SK-N-SH treated with all-trans-retinoic acid at 6 μM for 48 hours (cell line): ENCODE measurements around the gene PDAP1.
"Not testable (repeated sequence)": the region's sequence is repeated elsewhere in the genome, so short reads cannot be mapped to it uniquely, and the experiment has no call there.

ENCODE experiments used
- ATAC-seq: fragments of 200-7000 bp; cut with Tn5 transposase; 3 replicates; pipeline ENCODE4 v1.9.1; 2020; ENCODE audit warnings: mild to moderate bottlenecking, moderate library complexity
- BACH2 ChIP-seq: fragments of 250-450 bp; sonication (Bioruptor Pico); IDR thresholded peaks from 2 replicates; pipeline ENCODE4 v1.9.0; 2021; ENCODE audit warnings: mild to moderate bottlenecking, borderline replicate concordance
- CSDC2 ChIP-seq: fragments of 250-450 bp; sonication (Bioruptor Pico); IDR thresholded peaks from 2 replicates; pipeline ENCODE4 v1.5.0; 2020; ENCODE audit warnings: mild to moderate bottlenecking, moderate library complexity
- ESRRG ChIP-seq: fragments of 250-450 bp; sonication (Bioruptor Pico); IDR thresholded peaks from 2 replicates; pipeline ENCODE4 v1.6.1; 2021; ENCODE audit warnings: mild to moderate bottlenecking
- GLIS3 ChIP-seq: fragments of 250-450 bp; sonication (Bioruptor Pico); IDR thresholded peaks from 2 replicates; pipeline ENCODE4 v1.5.0; 2020; ENCODE audit warnings: mild to moderate bottlenecking, moderate library complexity
- ISL1 ChIP-seq: fragments of 250-450 bp; sonication (Bioruptor Pico); IDR thresholded peaks from 2 replicates; pipeline ENCODE4 v2.1.2; 2022; ENCODE audit warnings: mild to moderate bottlenecking, moderate library complexity
- OSR1 ChIP-seq: fragments of 250-450 bp; sonication (Bioruptor Pico); IDR thresholded peaks from 2 replicates; pipeline ENCODE4 v1.8.0; 2022; ENCODE audit warnings: moderate library complexity, mild to moderate bottlenecking, inconsistent platforms
- PATZ1 ChIP-seq: fragments of 250-450 bp; sonication (Bioruptor Pico); IDR thresholded peaks from 2 replicates; pipeline ENCODE4 v1.8.0; 2020; ENCODE audit warnings: mild to moderate bottlenecking, moderate library complexity, borderline replicate concordance
- PPARA ChIP-seq: fragments of 250-450 bp; sonication (Bioruptor Pico); IDR thresholded peaks from 2 replicates; pipeline ENCODE4 v1.5.0; 2020; ENCODE audit warnings: mild to moderate bottlenecking, borderline replicate concordance
- RARB ChIP-seq: fragments of 250-450 bp; sonication (Bioruptor Pico); IDR thresholded peaks from 2 replicates; pipeline ENCODE4 v1.8.0; 2021; ENCODE audit warnings: mild to moderate bottlenecking, moderate library complexity
- SNAI2 ChIP-seq: fragments of 250-450 bp; sonication (Bioruptor Pico); IDR thresholded peaks from 2 replicates; pipeline ENCODE4 v1.5.0; 2020; ENCODE audit warnings: mild to moderate bottlenecking, moderate library complexity
- TCF4 ChIP-seq: fragments of 250-450 bp; sonication (Bioruptor Pico); IDR thresholded peaks from 2 replicates; pipeline ENCODE4 v1.8.0; 2021; ENCODE audit warnings: mild to moderate bottlenecking, moderate library complexity, borderline replicate concordance
- TOX ChIP-seq: fragments of 250-450 bp; sonication (Bioruptor Pico); IDR thresholded peaks from 2 replicates; pipeline ENCODE4 v1.8.0; 2021; ENCODE audit warnings: mild to moderate bottlenecking, moderate library complexity, borderline replicate concordance
- ZC3H10 ChIP-seq: fragments of 250-450 bp; sonication (Bioruptor Pico); IDR thresholded peaks from 2 replicates; pipeline ENCODE4 v1.5.1; 2021; ENCODE audit warnings: mild to moderate bottlenecking, moderate library complexity
- ZFP3 ChIP-seq: fragments of 250-450 bp; sonication (Bioruptor Pico); IDR thresholded peaks from 2 replicates; pipeline ENCODE4 v1.5.0; 2020; ENCODE audit warnings: mild to moderate bottlenecking, moderate library complexity
- ZFP30 ChIP-seq: fragments of 450-650 bp; formaldehyde crosslinking; IDR thresholded peaks from 2 replicates; pipeline ENCODE4 v1.5.0; 2022; ENCODE audit warnings: mild to moderate bottlenecking, moderate library complexity
- ZNF565 ChIP-seq: fragments of 450-650 bp; formaldehyde crosslinking; conservative IDR thresholded peaks from 2 replicates; pipeline ENCODE4 v1.5.0; 2020; ENCODE audit warnings: low read depth, mild to moderate bottlenecking, moderate library complexity
- ZNF70 ChIP-seq: fragments of 450-650 bp; formaldehyde crosslinking; IDR thresholded peaks from 2 replicates; pipeline ENCODE4 v1.5.0; 2020; ENCODE audit warnings: mild to moderate bottlenecking, moderate library complexity
- ZNF8 ChIP-seq: fragments of 450-650 bp; formaldehyde crosslinking; IDR thresholded peaks from 2 replicates; pipeline ENCODE4 v1.5.0; 2020; ENCODE audit warnings: mild to moderate bottlenecking, moderate library complexity
- TF ChIP-seq, protein P1 (sequence below): fragments of 250-450 bp; sonication (Bioruptor Pico); IDR thresholded peaks from 2 replicates; pipeline ENCODE4 v1.5.0; 2020; ENCODE audit warnings: mild to moderate bottlenecking, moderate library complexity
- TF ChIP-seq, protein P2 (sequence below): fragments of 250-450 bp; sonication (Bioruptor Pico); IDR thresholded peaks from 2 replicates; pipeline ENCODE4 v1.8.0; 2021; ENCODE audit warnings: low read depth, mild to moderate bottlenecking, moderate library complexity, borderline replicate concordance
- TF ChIP-seq, protein P3 (sequence below): fragments of 250-450 bp; sonication (Bioruptor Pico); IDR thresholded peaks from 2 replicates; pipeline ENCODE4 v1.5.1; 2020; ENCODE audit warnings: low read depth, mild to moderate bottlenecking, moderate library complexity
- TF ChIP-seq, protein P4 (sequence below): fragments of 250-450 bp; sonication (Bioruptor Pico); IDR thresholded peaks from 2 replicates; pipeline ENCODE4 v1.5.1; 2021; ENCODE audit warnings: mild to moderate bottlenecking, moderate library complexity

Gene PDAP1

GRCh38 chr7:99357701-99358490 is 50.5 kb downstream of the PDAP1 start:
- ATAC-seq: no peak
- TF ChIP-seq ESRRG (CRISPR knock-in tag) (no peak), GLIS3 (CRISPR knock-in tag) (no peak), ZC3H10 (CRISPR knock-in tag) (no peak), PATZ1 (CRISPR knock-in tag) (no peak), ZNF70 (CRISPR knock-in tag) (no peak), TOX (CRISPR knock-in tag) (no peak), ZFP3 (no peak), ZNF8 (CRISPR knock-in tag) (no peak), SNAI2 (CRISPR knock-in tag) (no peak), TCF4 (CRISPR knock-in tag) (no peak), ISL1 (CRISPR knock-in tag) (no peak), OSR1 (no peak)
- TF ChIP-seq, protein P1, sequence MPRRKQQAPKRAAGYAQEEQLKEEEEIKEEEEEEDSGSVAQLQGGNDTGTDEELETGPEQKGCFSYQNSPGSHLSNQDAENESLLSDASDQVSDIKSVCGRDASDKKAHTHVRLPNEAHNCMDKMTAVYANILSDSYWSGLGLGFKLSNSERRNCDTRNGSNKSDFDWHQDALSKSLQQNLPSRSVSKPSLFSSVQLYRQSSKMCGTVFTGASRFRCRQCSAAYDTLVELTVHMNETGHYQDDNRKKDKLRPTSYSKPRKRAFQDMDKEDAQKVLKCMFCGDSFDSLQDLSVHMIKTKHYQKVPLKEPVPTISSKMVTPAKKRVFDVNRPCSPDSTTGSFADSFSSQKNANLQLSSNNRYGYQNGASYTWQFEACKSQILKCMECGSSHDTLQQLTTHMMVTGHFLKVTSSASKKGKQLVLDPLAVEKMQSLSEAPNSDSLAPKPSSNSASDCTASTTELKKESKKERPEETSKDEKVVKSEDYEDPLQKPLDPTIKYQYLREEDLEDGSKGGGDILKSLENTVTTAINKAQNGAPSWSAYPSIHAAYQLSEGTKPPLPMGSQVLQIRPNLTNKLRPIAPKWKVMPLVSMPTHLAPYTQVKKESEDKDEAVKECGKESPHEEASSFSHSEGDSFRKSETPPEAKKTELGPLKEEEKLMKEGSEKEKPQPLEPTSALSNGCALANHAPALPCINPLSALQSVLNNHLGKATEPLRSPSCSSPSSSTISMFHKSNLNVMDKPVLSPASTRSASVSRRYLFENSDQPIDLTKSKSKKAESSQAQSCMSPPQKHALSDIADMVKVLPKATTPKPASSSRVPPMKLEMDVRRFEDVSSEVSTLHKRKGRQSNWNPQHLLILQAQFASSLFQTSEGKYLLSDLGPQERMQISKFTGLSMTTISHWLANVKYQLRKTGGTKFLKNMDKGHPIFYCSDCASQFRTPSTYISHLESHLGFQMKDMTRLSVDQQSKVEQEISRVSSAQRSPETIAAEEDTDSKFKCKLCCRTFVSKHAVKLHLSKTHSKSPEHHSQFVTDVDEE (CRISPR knock-in tag): no peak
- TF ChIP-seq, protein P2, sequence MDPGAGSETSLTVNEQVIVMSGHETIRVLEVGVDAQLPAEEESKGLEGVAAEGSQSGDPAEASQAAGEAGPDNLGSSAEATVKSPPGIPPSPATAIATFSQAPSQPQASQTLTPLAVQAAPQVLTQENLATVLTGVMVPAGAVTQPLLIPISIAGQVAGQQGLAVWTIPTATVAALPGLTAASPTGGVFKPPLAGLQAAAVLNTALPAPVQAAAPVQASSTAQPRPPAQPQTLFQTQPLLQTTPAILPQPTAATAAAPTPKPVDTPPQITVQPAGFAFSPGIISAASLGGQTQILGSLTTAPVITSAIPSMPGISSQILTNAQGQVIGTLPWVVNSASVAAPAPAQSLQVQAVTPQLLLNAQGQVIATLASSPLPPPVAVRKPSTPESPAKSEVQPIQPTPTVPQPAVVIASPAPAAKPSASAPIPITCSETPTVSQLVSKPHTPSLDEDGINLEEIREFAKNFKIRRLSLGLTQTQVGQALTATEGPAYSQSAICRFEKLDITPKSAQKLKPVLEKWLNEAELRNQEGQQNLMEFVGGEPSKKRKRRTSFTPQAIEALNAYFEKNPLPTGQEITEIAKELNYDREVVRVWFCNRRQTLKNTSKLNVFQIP (CRISPR knock-in tag): no peak

DNA sequence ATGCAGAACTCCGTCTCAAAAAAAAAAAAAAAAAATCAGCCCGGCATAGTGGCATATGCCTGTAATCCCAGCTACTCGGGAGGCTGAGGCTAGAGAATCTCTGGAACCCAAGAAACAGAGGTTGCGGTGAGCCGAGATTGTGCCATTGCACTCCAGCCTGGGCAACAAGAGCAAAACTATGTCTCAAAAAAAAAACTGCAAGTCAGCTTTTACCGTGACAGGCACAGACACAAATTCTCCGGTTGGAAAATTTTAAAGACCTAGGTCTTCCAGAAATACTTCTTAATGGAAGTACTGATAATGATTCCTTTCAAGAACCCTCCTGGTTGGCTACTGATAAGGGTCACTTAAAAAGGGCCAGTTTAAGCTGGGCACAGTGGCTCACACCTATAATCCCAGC is 53.3 kb downstream of the PDAP1 start:
- ATAC-seq: no peak
- TF ChIP-seq ZNF8 (CRISPR knock-in tag): no peak

DNA sequence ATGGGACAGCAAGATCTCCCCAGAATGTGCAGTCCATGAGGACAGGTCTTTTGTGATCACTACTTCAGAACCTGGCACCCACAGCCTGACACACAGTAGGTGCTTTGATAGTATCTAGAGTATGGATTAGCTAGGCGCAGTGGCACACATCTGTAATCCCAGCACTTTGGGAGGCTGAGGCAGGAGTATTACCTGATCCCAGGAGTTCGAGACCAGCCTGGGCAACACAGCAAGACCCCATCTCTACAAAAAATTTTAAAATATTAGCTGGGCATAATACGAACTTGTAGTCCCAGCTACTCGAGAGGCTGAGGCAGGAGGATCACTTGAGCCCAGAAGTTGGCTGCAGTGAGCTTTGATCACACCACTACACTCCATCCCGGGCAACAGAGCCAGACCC is 56.1 kb downstream of the PDAP1 start:
- no peak for TF ChIP-seq ZC3H10 (CRISPR knock-in tag)
- no peak for TF ChIP-seq GLIS3 (CRISPR knock-in tag)
- TF ChIP-seq, protein P3, sequence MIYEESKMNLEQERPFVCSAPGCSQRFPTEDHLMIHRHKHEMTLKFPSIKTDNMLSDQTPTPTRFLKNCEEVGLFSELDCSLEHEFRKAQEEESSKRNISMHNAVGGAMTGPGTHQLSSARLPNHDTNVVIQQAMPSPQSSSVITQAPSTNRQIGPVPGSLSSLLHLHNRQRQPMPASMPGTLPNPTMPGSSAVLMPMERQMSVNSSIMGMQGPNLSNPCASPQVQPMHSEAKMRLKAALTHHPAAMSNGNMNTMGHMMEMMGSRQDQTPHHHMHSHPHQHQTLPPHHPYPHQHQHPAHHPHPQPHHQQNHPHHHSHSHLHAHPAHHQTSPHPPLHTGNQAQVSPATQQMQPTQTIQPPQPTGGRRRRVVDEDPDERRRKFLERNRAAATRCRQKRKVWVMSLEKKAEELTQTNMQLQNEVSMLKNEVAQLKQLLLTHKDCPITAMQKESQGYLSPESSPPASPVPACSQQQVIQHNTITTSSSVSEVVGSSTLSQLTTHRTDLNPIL (CRISPR knock-in tag): no peak
- no peak for TF ChIP-seq CSDC2 (CRISPR knock-in tag)
- no peak for TF ChIP-seq TOX (CRISPR knock-in tag)
- TF ChIP-seq ZFP3: no peak
- TF ChIP-seq PPARA (CRISPR knock-in tag): no peak
- no peak for TF ChIP-seq RARB (CRISPR knock-in tag)
- TF ChIP-seq ZNF70 (CRISPR knock-in tag): no peak
- TF ChIP-seq BACH2 (CRISPR knock-in tag): no peak
- no peak for TF ChIP-seq ZNF8 (CRISPR knock-in tag)
- TF ChIP-seq, protein P1 (CRISPR knock-in tag): no peak
- no peak for TF ChIP-seq SNAI2 (CRISPR knock-in tag)
- no peak for TF ChIP-seq TCF4 (CRISPR knock-in tag)
- TF ChIP-seq, protein P2 (CRISPR knock-in tag): no peak
- TF ChIP-seq ESRRG (CRISPR knock-in tag): no peak
- no peak for TF ChIP-seq ZNF565 (CRISPR knock-in tag)
- TF ChIP-seq, protein P4, sequence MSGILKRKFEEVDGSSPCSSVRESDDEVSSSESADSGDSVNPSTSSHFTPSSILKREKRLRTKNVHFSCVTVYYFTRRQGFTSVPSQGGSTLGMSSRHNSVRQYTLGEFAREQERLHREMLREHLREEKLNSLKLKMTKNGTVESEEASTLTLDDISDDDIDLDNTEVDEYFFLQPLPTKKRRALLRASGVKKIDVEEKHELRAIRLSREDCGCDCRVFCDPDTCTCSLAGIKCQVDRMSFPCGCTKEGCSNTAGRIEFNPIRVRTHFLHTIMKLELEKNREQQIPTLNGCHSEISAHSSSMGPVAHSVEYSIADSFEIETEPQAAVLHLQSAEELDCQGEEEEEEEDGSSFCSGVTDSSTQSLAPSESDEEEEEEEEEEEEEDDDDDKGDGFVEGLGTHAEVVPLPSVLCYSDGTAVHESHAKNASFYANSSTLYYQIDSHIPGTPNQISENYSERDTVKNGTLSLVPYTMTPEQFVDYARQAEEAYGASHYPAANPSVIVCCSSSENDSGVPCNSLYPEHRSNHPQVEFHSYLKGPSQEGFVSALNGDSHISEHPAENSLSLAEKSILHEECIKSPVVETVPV (CRISPR knock-in tag): no peak
- no peak for TF ChIP-seq ZFP30
- TF ChIP-seq OSR1: no peak
- ATAC-seq: no peak

DNA sequence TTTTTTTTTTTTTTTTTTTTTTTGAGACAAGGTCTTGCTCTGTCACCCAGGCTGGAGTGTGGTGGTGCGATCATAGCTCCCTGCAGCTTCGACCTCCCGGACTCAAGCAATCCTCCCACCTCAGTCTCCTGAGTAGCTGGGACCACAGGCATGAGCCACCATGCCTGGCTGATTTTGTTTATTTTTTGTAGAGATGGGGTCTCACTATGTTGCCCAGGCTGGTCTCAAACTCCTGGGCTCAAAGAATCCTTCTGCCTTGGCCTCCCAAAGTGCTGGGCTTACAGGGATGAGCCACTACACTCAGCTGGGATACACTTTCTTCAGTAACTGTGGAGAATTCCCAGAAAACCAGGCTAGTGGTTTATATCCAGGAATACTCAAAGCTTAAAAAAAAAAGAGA is 57.8 kb downstream of the PDAP1 start:
- not testable (repeated sequence) for ATAC-seq
